Astrocyte of the spinal cord (primary cell): ENCODE measurements around the gene TSSK2.

Source experiments
- DNase-seq: peaks from one replicate; pipeline ENCODE4 v3.0.0; 2011; ENCODE audit warnings: low read depth, low spot score
- H3K4me3 ChIP-seq: 2 replicates; pipeline ENCODE4 v1.5.1; 2011; ENCODE audit warnings: low read depth, mild to moderate bottlenecking, low read length, moderate library complexity
- in situ Hi-C: cut with HindIII; loops from 2 replicates; pipeline ENCODE4 v1.10.0; 2017; ENCODE audit warnings: low sequenced_read_pairs
- TF ChIP-seq, protein P1 (sequence below): IDR thresholded peaks from 2 replicates; pipeline ENCODE4 v1.5.1; 2012; ENCODE audit warnings: low read depth, mild to moderate bottlenecking, low read length, inconsistent platforms

TSSK2 gene

DNA sequence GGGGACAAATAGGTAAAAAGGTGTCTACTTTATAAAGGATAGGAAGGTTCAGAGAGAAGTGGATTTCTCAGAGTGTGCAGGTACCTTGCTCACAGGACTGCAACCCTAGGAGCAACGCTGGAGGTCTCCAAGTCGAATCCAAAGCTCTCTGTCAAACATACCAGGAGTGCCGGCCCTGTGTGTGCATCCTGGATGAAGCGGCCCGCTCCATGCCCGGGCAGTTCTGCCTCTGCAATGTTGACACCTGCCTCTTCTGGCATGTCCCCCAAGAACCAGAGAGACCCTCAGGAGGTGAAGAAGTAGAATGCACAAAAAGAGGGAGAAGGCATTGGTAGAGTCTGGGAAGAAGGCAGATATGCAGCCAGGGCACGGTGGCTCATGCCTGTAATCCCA lies 3.1 kb upstream of the TSSK2 start:
- H3K4me3 ChIP-seq: no peak overlapping the region
- TF ChIP-seq, protein P1, sequence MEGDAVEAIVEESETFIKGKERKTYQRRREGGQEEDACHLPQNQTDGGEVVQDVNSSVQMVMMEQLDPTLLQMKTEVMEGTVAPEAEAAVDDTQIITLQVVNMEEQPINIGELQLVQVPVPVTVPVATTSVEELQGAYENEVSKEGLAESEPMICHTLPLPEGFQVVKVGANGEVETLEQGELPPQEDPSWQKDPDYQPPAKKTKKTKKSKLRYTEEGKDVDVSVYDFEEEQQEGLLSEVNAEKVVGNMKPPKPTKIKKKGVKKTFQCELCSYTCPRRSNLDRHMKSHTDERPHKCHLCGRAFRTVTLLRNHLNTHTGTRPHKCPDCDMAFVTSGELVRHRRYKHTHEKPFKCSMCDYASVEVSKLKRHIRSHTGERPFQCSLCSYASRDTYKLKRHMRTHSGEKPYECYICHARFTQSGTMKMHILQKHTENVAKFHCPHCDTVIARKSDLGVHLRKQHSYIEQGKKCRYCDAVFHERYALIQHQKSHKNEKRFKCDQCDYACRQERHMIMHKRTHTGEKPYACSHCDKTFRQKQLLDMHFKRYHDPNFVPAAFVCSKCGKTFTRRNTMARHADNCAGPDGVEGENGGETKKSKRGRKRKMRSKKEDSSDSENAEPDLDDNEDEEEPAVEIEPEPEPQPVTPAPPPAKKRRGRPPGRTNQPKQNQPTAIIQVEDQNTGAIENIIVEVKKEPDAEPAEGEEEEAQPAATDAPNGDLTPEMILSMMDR: no peak
- in situ Hi-C loops: no loop called here

DNA sequence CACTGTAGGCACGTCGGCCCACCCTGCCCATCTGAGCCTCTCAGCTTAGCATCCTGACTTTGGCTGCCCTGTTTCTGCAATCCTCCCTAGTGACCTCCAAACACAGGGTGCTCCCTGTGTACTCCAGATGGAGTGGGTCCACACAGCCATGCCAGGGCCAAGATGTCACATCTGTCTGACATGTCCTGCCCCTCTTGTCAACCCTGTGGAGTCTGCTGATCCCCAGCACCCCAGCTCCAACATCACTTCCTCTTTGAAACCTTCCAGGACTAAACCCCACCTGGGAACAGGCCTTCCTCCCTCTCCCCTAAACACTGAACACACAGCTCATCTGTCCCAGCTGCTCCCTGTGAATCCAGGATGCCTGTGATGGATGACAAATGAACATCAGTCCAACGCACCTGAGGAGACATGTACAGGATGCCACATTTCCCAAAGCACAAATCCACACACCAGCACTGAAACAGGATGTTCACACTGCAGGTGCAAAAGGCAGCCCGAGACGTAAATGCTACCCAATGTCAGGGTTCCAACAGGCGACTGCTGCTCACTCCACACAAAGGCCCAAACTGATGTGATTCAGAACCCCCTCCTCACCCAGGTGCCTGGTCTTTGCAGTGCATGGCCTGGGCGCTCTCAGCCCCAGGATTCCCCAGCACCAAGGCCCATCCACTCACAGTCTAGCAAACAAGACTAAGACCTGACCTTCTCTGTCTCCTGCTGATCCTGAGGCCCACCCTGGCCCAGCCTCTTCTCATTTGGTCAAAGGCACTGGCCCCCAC lies 2.0 kb upstream of the TSSK2 start:
- no peak for DNase-seq
- H3K4me3 ChIP-seq: no peak overlapping the region
- in situ Hi-C loops: no loop called here
- TF ChIP-seq, protein P1: no peak

More for the DNA sequence above, 3.1 kb upstream of the TSSK2 start:
- no peak for DNase-seq

DNA sequence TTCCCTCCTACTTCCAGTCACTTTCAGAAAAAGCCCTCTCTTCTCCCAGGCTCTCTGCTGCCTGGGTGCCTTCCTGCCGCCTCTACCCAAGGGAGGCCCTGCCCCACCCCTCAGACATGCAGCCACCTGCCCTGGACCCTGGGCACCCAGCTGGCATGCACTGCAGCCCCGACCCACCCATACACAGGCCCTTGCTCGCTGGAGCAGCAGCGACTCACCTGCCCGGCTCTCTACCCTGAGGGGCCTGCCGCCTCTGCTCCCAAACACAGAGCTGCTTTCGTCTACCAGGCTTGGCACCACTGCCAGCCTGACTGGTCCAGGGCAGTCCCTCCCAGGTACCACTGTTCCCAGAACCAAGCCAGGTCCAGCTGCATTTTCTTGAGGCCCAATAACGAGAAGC lies 1.2 kb upstream of the TSSK2 start:
- H3K4me3 ChIP-seq: no peak overlapping the region
- no peak for DNase-seq
- in situ Hi-C loops: no loop called here
- TF ChIP-seq, protein P1: no peak

DNA sequence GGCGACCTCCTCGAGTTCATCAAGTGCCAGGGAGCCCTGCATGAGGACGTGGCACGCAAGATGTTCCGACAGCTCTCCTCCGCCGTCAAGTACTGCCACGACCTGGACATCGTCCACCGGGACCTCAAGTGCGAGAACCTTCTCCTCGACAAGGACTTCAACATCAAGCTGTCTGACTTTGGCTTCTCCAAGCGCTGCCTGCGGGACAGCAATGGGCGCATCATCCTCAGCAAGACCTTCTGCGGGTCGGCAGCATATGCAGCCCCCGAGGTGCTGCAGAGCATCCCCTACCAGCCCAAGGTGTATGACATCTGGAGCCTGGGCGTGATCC lies 542 bp downstream of the TSSK2 start:
- DNase-seq: no peak
- no peak overlapping the region for H3K4me3 ChIP-seq
- in situ Hi-C loops: no loop called here
- TF ChIP-seq, protein P1: no peak

DNA sequence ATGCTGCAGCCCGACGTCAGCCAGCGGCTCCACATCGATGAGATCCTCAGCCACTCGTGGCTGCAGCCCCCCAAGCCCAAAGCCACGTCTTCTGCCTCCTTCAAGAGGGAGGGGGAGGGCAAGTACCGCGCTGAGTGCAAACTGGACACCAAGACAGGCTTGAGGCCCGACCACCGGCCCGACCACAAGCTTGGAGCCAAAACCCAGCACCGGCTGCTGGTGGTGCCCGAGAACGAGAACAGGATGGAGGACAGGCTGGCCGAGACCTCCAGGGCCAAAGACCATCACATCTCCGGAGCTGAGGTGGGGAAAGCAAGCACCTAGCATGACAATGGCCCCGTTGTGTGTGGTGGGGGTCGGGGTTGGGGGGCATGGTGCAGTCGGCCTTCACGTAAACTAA lies 1.0 kb downstream of the TSSK2 start:
- DNase-seq: no peak
- in situ Hi-C loops: no loop called here
- H3K4me3 ChIP-seq: no peak overlapping the region
- TF ChIP-seq, protein P1: no peak

DNA sequence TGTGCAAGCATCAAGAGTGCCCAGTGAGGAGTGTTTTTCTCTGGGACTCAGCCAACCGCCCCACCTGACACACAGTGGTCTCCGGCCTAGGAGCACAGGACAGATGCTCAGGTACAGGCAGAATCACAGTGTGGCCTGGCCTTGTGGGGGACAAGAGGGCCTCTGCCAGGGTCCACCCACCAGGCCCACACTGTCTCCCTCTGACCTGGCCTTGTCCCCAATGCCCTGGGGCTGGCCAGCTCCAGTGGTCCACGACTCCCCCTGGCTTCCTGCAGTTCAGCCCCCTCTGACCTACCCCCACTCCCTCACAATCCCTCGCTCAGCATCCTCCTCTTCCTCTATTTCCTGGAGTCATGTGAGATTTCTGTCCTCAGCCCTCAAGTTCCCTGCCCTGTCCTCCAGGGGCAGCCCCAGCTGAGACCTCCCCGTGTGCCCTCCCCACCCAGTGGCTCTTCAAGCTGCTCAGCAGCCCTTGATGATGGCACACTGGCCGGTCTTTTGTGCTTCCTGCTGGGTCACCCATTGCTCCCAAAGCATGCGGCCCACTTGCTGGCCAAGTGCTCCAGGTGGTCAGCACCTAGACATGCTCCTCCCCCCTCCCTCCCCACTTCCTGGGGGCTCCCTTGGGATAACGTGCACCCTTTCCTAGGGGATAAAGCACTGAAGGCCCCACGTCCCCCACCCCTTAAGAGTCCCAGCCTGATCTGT lies 1.7 kb downstream of the TSSK2 start:
- in situ Hi-C loops: no loop called here

More for the DNA sequence above, 1.7 kb downstream of the TSSK2 start:
- no peak overlapping the region for H3K4me3 ChIP-seq
- DNase-seq: no peak
- TF ChIP-seq, protein P1: no peak
